Caco-2 (cell line): ENCODE results near the gene KRT83. TPM values are rescaled to one million over a fixed set of nuclear protein-coding genes. Genes with fewer than 3 reads are reported as not detected.

Experiments used
- BruUV-seq: library from RNA; stranded (reverse); fragments of 400-500 nt; replicated peaks from 2 replicates; lab custom pipeline; 2021; lab: Mats Ljungman, UMichigan
- CTCF ChIA-PET: fragments of 300-600 bp; sonication (Branson Sonifier 250); formaldehyde crosslinking; loops from one replicate; lab custom pipeline; 2022; ENCODE audit warnings: antibody characterized with exemption; lab: Charles Lee
- POLR2A ChIA-PET: fragments of 300-600 bp; sonication (Branson Sonifier 250); formaldehyde crosslinking; loops from one replicate; lab custom pipeline; 2022; ENCODE audit warnings: antibody characterized with exemption; lab: Charles Lee
- DNase-seq, 2 experiments: peaks; one replicate each; pipeline versions ENCODE4 v3.0.0 to v3.0.0-alpha.2; 2020 to 2022
- H3K27me3 ChIP-seq: replicated peaks from 2 replicates; pipeline ENCODE4 v1.6.0; 2011; ENCODE audit warnings: low read length; ENCODE audit not compliant: control insufficient read depth, insufficient read depth
- H3K36me3 ChIP-seq: 2 replicates; pipeline ENCODE4 v1.5.1; 2011; ENCODE audit warnings: low read length; ENCODE audit not compliant: control insufficient read depth, insufficient read depth
- H3K4me1 ChIP-seq: fragments of 250-450 bp; sonication (Bioruptor Pico); 2 replicates; pipeline ENCODE4 v1.5.1; 2020; ENCODE audit warnings: mild to moderate bottlenecking
- H3K4me3 ChIP-seq: 2 replicates; pipeline ENCODE4 v1.5.1; 2011; ENCODE audit warnings: low read depth, mild to moderate bottlenecking, control low read depth, low read length
- H3K9me3 ChIP-seq: fragments of 250-450 bp; sonication (Bioruptor Pico); 2 replicates; pipeline ENCODE4 v1.5.1; 2020; ENCODE audit warnings: mild to moderate bottlenecking, moderate library complexity
- H3K27ac Mint-ChIP-seq: one replicate; pipeline ENCODE4 v1.8.0; 2022; ENCODE audit warnings: mixed read lengths; ENCODE audit not compliant: unreplicated experiment
- H3K27me3 Mint-ChIP-seq: one replicate; pipeline ENCODE4 v1.8.0; 2022; ENCODE audit warnings: mixed read lengths; ENCODE audit not compliant: insufficient read depth, unreplicated experiment
- H3K36me3 Mint-ChIP-seq: one replicate; pipeline ENCODE4 v1.8.0; 2022; ENCODE audit warnings: mild to moderate bottlenecking, mixed read lengths; ENCODE audit not compliant: insufficient read depth, unreplicated experiment
- H3K4me1 Mint-ChIP-seq: one replicate; pipeline ENCODE4 v1.8.0; 2022; ENCODE audit warnings: low read depth, mixed read lengths; ENCODE audit not compliant: unreplicated experiment
- H3K4me3 Mint-ChIP-seq: one replicate; pipeline ENCODE4 v1.8.0; 2022; ENCODE audit warnings: mild to moderate bottlenecking, moderate library complexity, mixed read lengths; ENCODE audit not compliant: unreplicated experiment
- H3K9me3 Mint-ChIP-seq: one replicate; pipeline ENCODE4 v1.8.0; 2022; ENCODE audit warnings: mixed read lengths; ENCODE audit not compliant: unreplicated experiment
- intact Hi-C: fragments of 100-400 bp; cut with micrococcal nuclease; formaldehyde crosslinking; loops from one replicate; pipeline ENCODE4 v1.10.0; 2022; ENCODE audit not compliant: unreplicated experiment
- total RNA-seq: library from RNA; stranded (reverse); gene quantifications from 2 replicates; pipeline ENCODE4 v1.2.3, GENCODE V29; 2022
- TF ChIP-seq, protein P1 (sequence below), 2 experiments: fragments of 200-600 bp in 1 of 2; IDR thresholded peaks; 1 replicate in 1 of 2; 2 replicates in 1 of 2; pipeline versions ENCODE4 v1.5.1 to v1.8.0; 2011 to 2022; ENCODE audit warnings: antibody characterized with exemption in 1 of 2, control low read depth in 1 of 2, inconsistent platforms in 1 of 2, low read depth in 1 of 2, low read length in 1 of 2, mild to moderate bottlenecking in 1 of 2, moderate library complexity in 1 of 2; ENCODE audit not compliant: insufficient read depth in 1 of 2, severe bottlenecking in 1 of 2, unreplicated experiment in 1 of 2

Gene KRT83
- total RNA-seq, 1 experiment from 2014 or later: not detected

- Mint-ChIP-seq H3K4me1 (peaks cover 1% of the 10 kb centered on the region), H3K4me3 (no peak overlapping the region), H3K27ac (no peak overlapping the region), H3K36me3 (no peaks in the 10 kb centered on the region), H3K27me3 (no peaks in the 10 kb centered on the region), H3K9me3 (peaks cover 10% of the 10 kb centered on the region)
- Histone ChIP-seq H3K27me3 (no peaks in the 10 kb centered on the region), H3K4me1 (peaks cover 6% of the 10 kb centered on the region), H3K9me3 (0 out of 2 replicates have a peak, but pooled peaks cover 3% of the 10 kb centered on the region), H3K36me3 (no peaks in the 10 kb centered on the region), H3K4me3 (no peak overlapping the region)
- DNase-seq: no peak
- ChIA-PET POLR2A (no interaction called here), CTCF (no interaction called here)
- no TSS peak for BruUV-seq
- intact Hi-C loops: no loop called here
- TF ChIP-seq, protein P1, sequence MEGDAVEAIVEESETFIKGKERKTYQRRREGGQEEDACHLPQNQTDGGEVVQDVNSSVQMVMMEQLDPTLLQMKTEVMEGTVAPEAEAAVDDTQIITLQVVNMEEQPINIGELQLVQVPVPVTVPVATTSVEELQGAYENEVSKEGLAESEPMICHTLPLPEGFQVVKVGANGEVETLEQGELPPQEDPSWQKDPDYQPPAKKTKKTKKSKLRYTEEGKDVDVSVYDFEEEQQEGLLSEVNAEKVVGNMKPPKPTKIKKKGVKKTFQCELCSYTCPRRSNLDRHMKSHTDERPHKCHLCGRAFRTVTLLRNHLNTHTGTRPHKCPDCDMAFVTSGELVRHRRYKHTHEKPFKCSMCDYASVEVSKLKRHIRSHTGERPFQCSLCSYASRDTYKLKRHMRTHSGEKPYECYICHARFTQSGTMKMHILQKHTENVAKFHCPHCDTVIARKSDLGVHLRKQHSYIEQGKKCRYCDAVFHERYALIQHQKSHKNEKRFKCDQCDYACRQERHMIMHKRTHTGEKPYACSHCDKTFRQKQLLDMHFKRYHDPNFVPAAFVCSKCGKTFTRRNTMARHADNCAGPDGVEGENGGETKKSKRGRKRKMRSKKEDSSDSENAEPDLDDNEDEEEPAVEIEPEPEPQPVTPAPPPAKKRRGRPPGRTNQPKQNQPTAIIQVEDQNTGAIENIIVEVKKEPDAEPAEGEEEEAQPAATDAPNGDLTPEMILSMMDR (IDR thresholded peaks at IDR 0.05; ENCODE audit: insufficient read depth in 1 of 2, low read depth in 1 of 2, low read length in 1 of 2, severe bottlenecking in 1 of 2, unreplicated experiment in 1 of 2): no peak
Measured at GRCh38 chr12:52338241-52338960, 17.2 kb upstream of the KRT83 start.

- Mint-ChIP-seq H3K27me3 (no peaks in the 10 kb centered on the region), H3K4me3 (no peak overlapping the region), H3K36me3 (no peaks in the 10 kb centered on the region), H3K4me1 (peaks cover 6% of the 10 kb centered on the region), H3K9me3 (peaks cover 10% of the 10 kb centered on the region), H3K27ac (no peak overlapping the region)
- CTCF ChIA-PET: no interaction called here
- no peak for DNase-seq
- TF ChIP-seq, protein P1 (IDR thresholded peaks at IDR 0.05; ENCODE audit: insufficient read depth in 1 of 2, low read depth in 1 of 2, low read length in 1 of 2, severe bottlenecking in 1 of 2, unreplicated experiment in 1 of 2): no peak
- no peaks in the 10 kb centered on the region for H3K36me3 ChIP-seq
- H3K4me3 ChIP-seq: no peak overlapping the region
- no TSS peak for BruUV-seq
- POLR2A ChIA-PET: no interaction called here
- intact Hi-C loops: no loop called here
- H3K4me1 ChIP-seq: peaks cover 8% of the 10 kb centered on the region
- no peaks in the 10 kb centered on the region for H3K9me3 ChIP-seq
- H3K27me3 ChIP-seq: no peaks in the 10 kb centered on the region
Measured at GRCh38 chr12:52337054-52337453, 15.9 kb upstream of the KRT83 start.

- TF ChIP-seq, protein P1 (IDR thresholded peaks at IDR 0.05; ENCODE audit: insufficient read depth in 1 of 2, low read depth in 1 of 2, low read length in 1 of 2, severe bottlenecking in 1 of 2, unreplicated experiment in 1 of 2): no peak
- intact Hi-C loops: no loop called here
- Histone ChIP-seq H3K36me3 (no peaks in the 10 kb centered on the region), H3K4me3 (no peak overlapping the region), H3K4me1 (peaks cover 8% of the 10 kb centered on the region), H3K9me3 (no peaks in the 10 kb centered on the region), H3K27me3 (no peaks in the 10 kb centered on the region)
- no peak for DNase-seq
- H3K4me3 Mint-ChIP-seq: no peak overlapping the region
- ChIA-PET POLR2A (no interaction called here), CTCF (no interaction called here)
- no TSS peak for BruUV-seq
- no peaks in the 10 kb centered on the region for H3K27me3 Mint-ChIP-seq
- peaks cover 10% of the 10 kb centered on the region for H3K9me3 Mint-ChIP-seq
- peaks cover 6% of the 10 kb centered on the region for H3K4me1 Mint-ChIP-seq
- H3K27ac Mint-ChIP-seq: no peak overlapping the region
- no peaks in the 10 kb centered on the region for H3K36me3 Mint-ChIP-seq
Measured at GRCh38 chr12:52336641-52337040, 15.4 kb upstream of the KRT83 start.
